Measurements from ENCODE around the gene EPDR1. TPM values are rescaled to one million over a fixed set of nuclear protein-coding genes. Genes with fewer than 3 reads are reported as not detected.

EPDR1 gene
- 99.3 and 123 TPM in 2 replicates for total RNA-seq

- Histone ChIP-seq H3K9me3 (ENCODE audit: low read depth, low read length) (no peaks in the 10 kb centered on the region), H3K27ac (ENCODE audit: low read depth, low read length) (peak within 1 kb of the TSS; percentile 48), H3K4me1 (ENCODE audit: insufficient read depth, low read length) (peaks cover 3% of the 10 kb centered on the region), H3K79me2 (ENCODE audit: insufficient read depth, low read length) (peaks cover 28% of the 10 kb centered on the region), H4K20me1 (ENCODE audit: insufficient read depth, low read length) (no peaks in the 10 kb centered on the region), H3K27me3 (ENCODE audit: insufficient read depth, low read length) (peaks cover 26% of the 10 kb centered on the region), H3K36me3 (ENCODE audit: insufficient read depth, low read length) (no peaks in the 10 kb centered on the region), H3K4me2 (ENCODE audit: insufficient read depth, low read length) (peak within 1 kb of the TSS; percentile 77), H3K4me3 (ENCODE audit: insufficient read depth, low read length) (peak within 1 kb of the TSS; percentile 78), H2AFZ (ENCODE audit: low read length) (peak within 1 kb of the TSS; percentile 85)
- DNase-seq (ENCODE audit: insufficient read length, low spot score, missing footprints): peak; percentile 75
- peak; percentile 30 for TF ChIP-seq CTCF (IDR thresholded peaks at IDR 0.05; ENCODE audit: extremely low read depth, low read depth, low read length)
Measured at GRCh38 chr7:37920305-37920848, at the start of gene EPDR1. EPDR1 (plus strand) TSS chr7:37920640; CDS start chr7:37920940, 300 bp downstream.

- Histone ChIP-seq H3K4me3 (ENCODE audit: insufficient read depth, low read length) (no peak overlapping the region), H3K9me3 (ENCODE audit: low read depth, low read length) (no peaks in the 10 kb centered on the region), H3K4me2 (ENCODE audit: insufficient read depth, low read length) (no peak overlapping the region), H4K20me1 (ENCODE audit: insufficient read depth, low read length) (no peaks in the 10 kb centered on the region), H3K27me3 (ENCODE audit: insufficient read depth, low read length) (no peaks in the 10 kb centered on the region), H3K36me3 (ENCODE audit: insufficient read depth, low read length) (no peaks in the 10 kb centered on the region), H3K4me1 (ENCODE audit: insufficient read depth, low read length) (no peaks in the 10 kb centered on the region), H3K79me2 (ENCODE audit: insufficient read depth, low read length) (no peaks in the 10 kb centered on the region), H2AFZ (ENCODE audit: low read length) (no peak overlapping the region), H3K27ac (ENCODE audit: low read depth, low read length) (no peak overlapping the region)
- DNase-seq (ENCODE audit: insufficient read length, low spot score, missing footprints): no peak
- TF ChIP-seq CTCF (IDR thresholded peaks at IDR 0.05; ENCODE audit: extremely low read depth, low read depth, low read length): no peak
Measured at GRCh38 chr7:37882086-37882485, 38.4 kb upstream of the EPDR1 start.

- Histone ChIP-seq H3K4me2 (ENCODE audit: insufficient read depth, low read length) (no peak overlapping the region), H2AFZ (ENCODE audit: low read length) (no peak overlapping the region), H3K27ac (ENCODE audit: low read depth, low read length) (no peak overlapping the region), H3K36me3 (ENCODE audit: insufficient read depth, low read length) (no peaks in the 10 kb centered on the region), H3K4me3 (ENCODE audit: insufficient read depth, low read length) (no peak overlapping the region), H3K4me1 (ENCODE audit: insufficient read depth, low read length) (no peaks in the 10 kb centered on the region), H4K20me1 (ENCODE audit: insufficient read depth, low read length) (no peaks in the 10 kb centered on the region), H3K9me3 (ENCODE audit: low read depth, low read length) (no peaks in the 10 kb centered on the region), H3K27me3 (ENCODE audit: insufficient read depth, low read length) (peaks cover 9% of the 10 kb centered on the region), H3K79me2 (ENCODE audit: insufficient read depth, low read length) (no peaks in the 10 kb centered on the region)
- DNase-seq (ENCODE audit: insufficient read length, low spot score, missing footprints): no peak
- TF ChIP-seq CTCF (IDR thresholded peaks at IDR 0.05; ENCODE audit: extremely low read depth, low read depth, low read length): no peak
Measured at GRCh38 chr7:37893359-37893758, 27.1 kb upstream of the EPDR1 start.

GRCh38 chr7:37894671-37895070 is 25.8 kb upstream of the EPDR1 start:
- H3K27ac ChIP-seq (ENCODE audit: low read depth, low read length): no peak overlapping the region
- peaks cover 9% of the 10 kb centered on the region for H3K27me3 ChIP-seq (ENCODE audit: insufficient read depth, low read length)
- H3K4me1 ChIP-seq (ENCODE audit: insufficient read depth, low read length): no peaks in the 10 kb centered on the region
- H3K36me3 ChIP-seq (ENCODE audit: insufficient read depth, low read length): no peaks in the 10 kb centered on the region
- no peak for DNase-seq (ENCODE audit: insufficient read length, low spot score, missing footprints)
- no peak for TF ChIP-seq CTCF (IDR thresholded peaks at IDR 0.05; ENCODE audit: extremely low read depth, low read depth, low read length)
- no peak overlapping the region for H3K4me3 ChIP-seq (ENCODE audit: insufficient read depth, low read length)
- no peaks in the 10 kb centered on the region for H4K20me1 ChIP-seq (ENCODE audit: insufficient read depth, low read length)
- no peaks in the 10 kb centered on the region for H3K9me3 ChIP-seq (ENCODE audit: low read depth, low read length)
- H3K4me2 ChIP-seq (ENCODE audit: insufficient read depth, low read length): no peak overlapping the region
- H2AFZ ChIP-seq (ENCODE audit: low read length): no peak overlapping the region
- H3K79me2 ChIP-seq (ENCODE audit: insufficient read depth, low read length): no peaks in the 10 kb centered on the region

Data from osteoblast (primary cell).